WTC11 (cell line): ENCODE measurements around the gene MAST4. TPM values are rescaled to one million over a fixed set of nuclear protein-coding genes. Genes with fewer than 3 reads are reported as not detected.

Source experiments
- ATAC-seq: fragments of 200-7000 bp; cut with Tn5 transposase; 2 replicates; pipeline ENCODE4 v1.10.0; 2021; ENCODE audit warnings: mild to moderate bottlenecking, moderate library complexity
- CTCF ChIA-PET: fragments of 300-600 bp; sonication (Branson Sonifier 250); formaldehyde crosslinking; loops from one replicate; lab custom pipeline; 2021; ENCODE audit warnings: antibody characterized with exemption; lab: Charles Lee
- POLR2A ChIA-PET: fragments of 350-600 bp; sonication (Branson Sonifier 250); formaldehyde crosslinking; loops from one replicate; lab custom pipeline; 2021; ENCODE audit warnings: antibody characterized with exemption; lab: Charles Lee
- DNase-seq: peaks from one replicate; pipeline ENCODE4 v3.0.0; 2021; ENCODE audit warnings: low spot score
- H3K27ac Mint-ChIP-seq: 2 replicates; pipeline ENCODE4 v1.8.0; 2021; ENCODE audit warnings: mixed read lengths
- H3K27me3 Mint-ChIP-seq: 2 replicates; pipeline ENCODE4 v1.8.0; 2021; ENCODE audit warnings: low read depth, mild to moderate bottlenecking, moderate library complexity, mixed read lengths
- H3K36me3 Mint-ChIP-seq: 2 replicates; pipeline ENCODE4 v1.8.0; 2021; ENCODE audit warnings: mixed read lengths
- H3K4me1 Mint-ChIP-seq: 2 replicates; pipeline ENCODE4 v1.8.0; 2022; ENCODE audit warnings: mixed read lengths
- H3K4me3 Mint-ChIP-seq: 2 replicates; pipeline ENCODE4 v1.8.0; 2021; ENCODE audit warnings: mild to moderate bottlenecking, moderate library complexity, mixed read lengths
- H3K9me3 Mint-ChIP-seq: 2 replicates; pipeline ENCODE4 v1.8.0; 2021; ENCODE audit warnings: mixed read lengths
- CBFB ChIP-seq: sonication (generic); formaldehyde crosslinking; IDR thresholded peaks from 2 replicates; pipeline ENCODE4 v1.8.1; 2022; ENCODE audit warnings: mild to moderate bottlenecking, low read depth, missing genetic modification reagents
- ELF4 ChIP-seq: sonication (generic); formaldehyde crosslinking; IDR thresholded peaks from 2 replicates; pipeline ENCODE4 v1.8.1; 2022; ENCODE audit warnings: low read depth, mild to moderate bottlenecking, moderate library complexity, missing genetic modification reagents
- EMX1 ChIP-seq: fragments of 250-450 bp; sonication (Bioruptor Pico); IDR thresholded peaks from 2 replicates; pipeline ENCODE4 v1.8.0; 2021; ENCODE audit warnings: mild to moderate bottlenecking
- FOXK1 ChIP-seq: sonication (generic); formaldehyde crosslinking; IDR thresholded peaks from 2 replicates; pipeline ENCODE4 v1.8.0; 2022; ENCODE audit warnings: mild to moderate bottlenecking, moderate library complexity, missing genetic modification reagents
- GRHL2 ChIP-seq: fragments of 250-450 bp; sonication (Bioruptor Pico); IDR thresholded peaks from 2 replicates; pipeline ENCODE4 v1.8.0; 2022; ENCODE audit warnings: mild to moderate bottlenecking, moderate library complexity; ENCODE audit not compliant: insufficient replicate concordance, severe bottlenecking
- KAT7 ChIP-seq: sonication (generic); formaldehyde crosslinking; IDR thresholded peaks from 2 replicates; pipeline ENCODE4 v1.8.1; 2023; ENCODE audit warnings: missing genetic modification reagents, mild to moderate bottlenecking, borderline replicate concordance
- NFYB ChIP-seq: sonication (generic); formaldehyde crosslinking; conservative IDR thresholded peaks from 2 replicates; pipeline ENCODE4 v1.8.0; 2022; ENCODE audit warnings: low read depth, missing genetic modification reagents
- NR1H2 ChIP-seq: sonication (generic); formaldehyde crosslinking; IDR thresholded peaks from 2 replicates; pipeline ENCODE4 v1.9.0; 2021; ENCODE audit warnings: mild to moderate bottlenecking, moderate library complexity, missing genetic modification reagents
- NR3C1 ChIP-seq: sonication (generic); formaldehyde crosslinking; conservative IDR thresholded peaks from 2 replicates; pipeline ENCODE4 v1.8.1; 2023; ENCODE audit warnings: low read depth, mild to moderate bottlenecking, missing genetic modification reagents
- OVOL2 ChIP-seq: fragments of 250-450 bp; sonication (Bioruptor Pico); IDR thresholded peaks from 2 replicates; pipeline ENCODE4 v1.9.0; 2021; ENCODE audit warnings: mild to moderate bottlenecking, borderline replicate concordance
- RORB ChIP-seq: fragments of 250-450 bp; sonication (Bioruptor Pico); IDR thresholded peaks from 2 replicates; pipeline ENCODE4 v1.9.0; 2021; ENCODE audit warnings: mild to moderate bottlenecking
- TEAD4 ChIP-seq: sonication (generic); formaldehyde crosslinking; IDR thresholded peaks from 2 replicates; pipeline ENCODE4 v1.8.0; 2022; ENCODE audit warnings: mild to moderate bottlenecking, missing genetic modification reagents
- ZNF219 ChIP-seq: sonication (generic); formaldehyde crosslinking; IDR thresholded peaks from 2 replicates; pipeline ENCODE4 v1.8.0; 2023; ENCODE audit warnings: missing genetic modification reagents, mild to moderate bottlenecking, borderline replicate concordance
- ZNF396 ChIP-seq: fragments of 250-450 bp; sonication (Bioruptor Pico); IDR thresholded peaks from 2 replicates; pipeline ENCODE4 v1.8.0; 2021; ENCODE audit warnings: mild to moderate bottlenecking, moderate library complexity, borderline replicate concordance
- ZNF671 ChIP-seq: fragments of 250-450 bp; sonication (Bioruptor Pico); IDR thresholded peaks from 2 replicates; pipeline ENCODE4 v1.8.0; 2021; ENCODE audit warnings: mild to moderate bottlenecking
- total RNA-seq: library from RNA; stranded (reverse); gene quantifications from 3 replicates; pipeline ENCODE4 v1.2.3, GENCODE V29; 2021
- TF ChIP-seq, protein P1 (sequence below): fragments of 250-450 bp; sonication (Bioruptor Pico); IDR thresholded peaks from 2 replicates; pipeline ENCODE4 v1.8.0; 2021; ENCODE audit warnings: mild to moderate bottlenecking
- TF ChIP-seq, protein P2 (sequence below): fragments of 250-450 bp; sonication (Bioruptor Pico); IDR thresholded peaks from 2 replicates; pipeline ENCODE4 v1.9.0; 2021; ENCODE audit warnings: mild to moderate bottlenecking, borderline replicate concordance
- TF ChIP-seq, protein P3 (sequence below): fragments of 250-450 bp; sonication (Bioruptor Pico); IDR thresholded peaks from 2 replicates; pipeline ENCODE4 v2.1.2; 2022; ENCODE audit warnings: mild to moderate bottlenecking, moderate library complexity
- TF ChIP-seq, protein P4 (sequence below): fragments of 250-450 bp; sonication (Bioruptor Pico); IDR thresholded peaks from 2 replicates; pipeline ENCODE4 v1.9.0; 2021; ENCODE audit warnings: moderate library complexity, mild to moderate bottlenecking, inconsistent platforms, borderline replicate concordance
- TF ChIP-seq, protein P5 (sequence below): sonication (generic); formaldehyde crosslinking; IDR thresholded peaks from 2 replicates; pipeline ENCODE4 v1.8.1; 2022; ENCODE audit warnings: low read depth, mild to moderate bottlenecking, moderate library complexity, missing genetic modification reagents, borderline replicate concordance
- TF ChIP-seq, protein P6 (sequence below): sonication (generic); formaldehyde crosslinking; IDR thresholded peaks from 2 replicates; pipeline ENCODE4 v1.8.1; 2023; ENCODE audit warnings: mild to moderate bottlenecking, missing genetic modification reagents, borderline replicate concordance

MAST4 gene
- total RNA-seq, 1 experiment from 2014 or later: 8.0 TPM

DNA sequence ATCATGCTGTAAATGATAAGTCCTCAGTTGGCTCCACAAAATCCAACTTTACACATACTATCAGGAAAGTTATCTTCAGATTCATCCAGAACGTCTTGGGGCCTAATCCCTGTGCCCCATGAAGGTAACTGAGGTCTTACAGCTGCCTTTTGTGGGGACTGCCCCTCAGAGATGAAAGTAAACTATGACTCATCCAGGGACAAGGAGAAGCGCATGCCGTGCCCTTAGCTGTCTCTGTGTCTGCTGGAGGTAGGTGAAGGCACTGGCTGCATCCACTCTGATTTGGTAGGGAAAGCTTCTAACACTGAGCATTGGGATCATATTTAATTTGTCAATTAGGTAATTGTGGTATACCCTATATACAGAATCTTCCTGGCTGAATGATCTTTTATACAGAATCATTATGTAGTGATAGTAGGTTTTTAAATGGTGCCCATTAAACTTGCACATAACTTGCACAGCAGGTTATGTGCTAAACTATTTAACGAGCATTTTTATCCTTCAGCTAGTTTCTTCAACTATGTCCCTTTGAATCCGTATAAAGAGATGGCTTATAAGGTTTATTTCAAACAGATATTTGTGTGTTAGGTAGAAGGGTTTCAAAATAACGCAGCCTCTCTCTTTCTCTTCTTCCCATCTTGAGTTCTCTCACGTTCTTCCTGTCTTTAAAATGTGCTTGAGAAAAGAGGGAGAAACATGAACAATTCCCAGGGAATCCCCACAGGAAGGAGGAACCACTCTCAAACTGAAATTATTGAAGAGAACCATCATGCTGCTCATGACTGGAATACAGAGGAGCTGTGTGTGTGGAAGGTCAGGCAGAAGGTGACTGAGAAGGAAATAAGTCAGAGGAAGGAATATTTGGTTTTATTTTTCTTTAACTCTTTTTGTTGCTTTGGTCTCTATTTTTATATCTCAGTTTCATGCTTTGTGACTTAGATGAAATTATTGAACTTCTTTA is 349.5 kb downstream of the MAST4 start (continued):
- TF ChIP-seq, protein P1, sequence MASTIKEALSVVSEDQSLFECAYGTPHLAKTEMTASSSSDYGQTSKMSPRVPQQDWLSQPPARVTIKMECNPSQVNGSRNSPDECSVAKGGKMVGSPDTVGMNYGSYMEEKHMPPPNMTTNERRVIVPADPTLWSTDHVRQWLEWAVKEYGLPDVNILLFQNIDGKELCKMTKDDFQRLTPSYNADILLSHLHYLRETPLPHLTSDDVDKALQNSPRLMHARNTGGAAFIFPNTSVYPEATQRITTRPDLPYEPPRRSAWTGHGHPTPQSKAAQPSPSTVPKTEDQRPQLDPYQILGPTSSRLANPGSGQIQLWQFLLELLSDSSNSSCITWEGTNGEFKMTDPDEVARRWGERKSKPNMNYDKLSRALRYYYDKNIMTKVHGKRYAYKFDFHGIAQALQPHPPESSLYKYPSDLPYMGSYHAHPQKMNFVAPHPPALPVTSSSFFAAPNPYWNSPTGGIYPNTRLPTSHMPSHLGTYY (CRISPR knock-in tag): no peak

DNA sequence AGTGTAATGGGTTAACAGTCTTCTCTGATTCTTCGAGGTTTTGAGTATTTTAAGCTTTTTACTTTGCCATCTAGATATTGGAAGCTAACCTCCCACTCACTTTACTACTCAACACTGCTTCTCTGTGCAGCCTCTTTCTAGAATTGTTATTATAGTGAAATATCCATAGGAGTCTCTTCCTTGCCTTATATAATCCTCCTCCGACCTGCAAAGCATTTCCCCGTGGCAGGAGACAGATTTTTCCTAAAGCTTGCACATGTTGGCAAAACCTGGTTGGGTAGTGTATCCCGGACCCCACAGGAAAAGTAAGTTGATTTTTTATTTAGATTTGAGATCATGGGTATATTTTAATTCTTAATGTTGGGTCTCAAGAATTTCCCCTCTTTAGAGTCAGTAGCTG is 351.3 kb downstream of the MAST4 start:
- no peak for DNase-seq
- no peak overlapping the region for H3K27ac Mint-ChIP-seq
- CTCF ChIA-PET: no interaction called here
- H3K4me1 Mint-ChIP-seq: peaks cover 26% of the 10 kb centered on the region
- no peak for ATAC-seq
- no peaks in the 10 kb centered on the region for H3K9me3 Mint-ChIP-seq
- no peak overlapping the region for H3K4me3 Mint-ChIP-seq
- no peaks in the 10 kb centered on the region for H3K27me3 Mint-ChIP-seq
- TF ChIP-seq ZNF671 (CRISPR knock-in tag) (no peak), EMX1 (CRISPR knock-in tag) (no peak), ZNF396 (CRISPR knock-in tag) (no peak), OVOL2 (CRISPR knock-in tag) (no peak), GRHL2 (no peak), FOXK1 (no peak), KAT7 (no peak), TEAD4 (CRISPR knock-in tag) (no peak), NFYB (CRISPR knock-in tag) (no peak)
- TF ChIP-seq, protein P2, sequence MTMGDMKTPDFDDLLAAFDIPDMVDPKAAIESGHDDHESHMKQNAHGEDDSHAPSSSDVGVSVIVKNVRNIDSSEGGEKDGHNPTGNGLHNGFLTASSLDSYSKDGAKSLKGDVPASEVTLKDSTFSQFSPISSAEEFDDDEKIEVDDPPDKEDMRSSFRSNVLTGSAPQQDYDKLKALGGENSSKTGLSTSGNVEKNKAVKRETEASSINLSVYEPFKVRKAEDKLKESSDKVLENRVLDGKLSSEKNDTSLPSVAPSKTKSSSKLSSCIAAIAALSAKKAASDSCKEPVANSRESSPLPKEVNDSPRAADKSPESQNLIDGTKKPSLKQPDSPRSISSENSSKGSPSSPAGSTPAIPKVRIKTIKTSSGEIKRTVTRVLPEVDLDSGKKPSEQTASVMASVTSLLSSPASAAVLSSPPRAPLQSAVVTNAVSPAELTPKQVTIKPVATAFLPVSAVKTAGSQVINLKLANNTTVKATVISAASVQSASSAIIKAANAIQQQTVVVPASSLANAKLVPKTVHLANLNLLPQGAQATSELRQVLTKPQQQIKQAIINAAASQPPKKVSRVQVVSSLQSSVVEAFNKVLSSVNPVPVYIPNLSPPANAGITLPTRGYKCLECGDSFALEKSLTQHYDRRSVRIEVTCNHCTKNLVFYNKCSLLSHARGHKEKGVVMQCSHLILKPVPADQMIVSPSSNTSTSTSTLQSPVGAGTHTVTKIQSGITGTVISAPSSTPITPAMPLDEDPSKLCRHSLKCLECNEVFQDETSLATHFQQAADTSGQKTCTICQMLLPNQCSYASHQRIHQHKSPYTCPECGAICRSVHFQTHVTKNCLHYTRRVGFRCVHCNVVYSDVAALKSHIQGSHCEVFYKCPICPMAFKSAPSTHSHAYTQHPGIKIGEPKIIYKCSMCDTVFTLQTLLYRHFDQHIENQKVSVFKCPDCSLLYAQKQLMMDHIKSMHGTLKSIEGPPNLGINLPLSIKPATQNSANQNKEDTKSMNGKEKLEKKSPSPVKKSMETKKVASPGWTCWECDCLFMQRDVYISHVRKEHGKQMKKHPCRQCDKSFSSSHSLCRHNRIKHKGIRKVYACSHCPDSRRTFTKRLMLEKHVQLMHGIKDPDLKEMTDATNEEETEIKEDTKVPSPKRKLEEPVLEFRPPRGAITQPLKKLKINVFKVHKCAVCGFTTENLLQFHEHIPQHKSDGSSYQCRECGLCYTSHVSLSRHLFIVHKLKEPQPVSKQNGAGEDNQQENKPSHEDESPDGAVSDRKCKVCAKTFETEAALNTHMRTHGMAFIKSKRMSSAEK (CRISPR knock-in tag): no peak
- TF ChIP-seq, protein P3, sequence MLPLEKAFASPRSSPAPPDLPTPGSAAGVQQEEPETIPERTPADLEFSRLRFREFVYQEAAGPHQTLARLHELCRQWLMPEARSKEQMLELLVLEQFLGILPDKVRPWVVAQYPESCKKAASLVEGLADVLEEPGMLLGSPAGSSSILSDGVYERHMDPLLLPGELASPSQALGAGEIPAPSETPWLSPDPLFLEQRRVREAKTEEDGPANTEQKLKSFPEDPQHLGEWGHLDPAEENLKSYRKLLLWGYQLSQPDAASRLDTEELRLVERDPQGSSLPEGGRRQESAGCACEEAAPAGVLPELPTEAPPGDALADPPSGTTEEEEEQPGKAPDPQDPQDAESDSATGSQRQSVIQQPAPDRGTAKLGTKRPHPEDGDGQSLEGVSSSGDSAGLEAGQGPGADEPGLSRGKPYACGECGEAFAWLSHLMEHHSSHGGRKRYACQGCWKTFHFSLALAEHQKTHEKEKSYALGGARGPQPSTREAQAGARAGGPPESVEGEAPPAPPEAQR: no peak
- no peaks in the 10 kb centered on the region for H3K36me3 Mint-ChIP-seq
- POLR2A ChIA-PET: no interaction called here

DNA sequence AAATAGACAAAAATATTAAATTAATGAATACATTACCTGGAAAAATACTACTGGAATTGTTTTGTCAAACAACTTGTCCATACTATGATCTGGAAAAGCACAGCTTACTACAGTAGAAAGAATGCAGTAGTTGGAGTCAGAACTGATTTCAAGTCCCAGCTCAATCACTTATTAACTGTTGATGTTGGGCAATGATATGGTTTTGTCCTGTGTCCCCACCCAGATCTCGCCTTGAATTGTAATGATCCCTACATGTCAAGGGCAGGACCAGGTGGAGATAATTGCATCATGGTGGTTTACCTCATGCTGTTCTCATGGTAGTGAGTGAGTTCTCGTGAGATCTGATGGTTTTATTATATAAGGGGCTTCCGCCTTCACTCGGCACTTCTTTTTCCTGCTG is 352.9 kb downstream of the MAST4 start:
- Mint-ChIP-seq H3K27ac (no peak overlapping the region), H3K9me3 (no peaks in the 10 kb centered on the region), H3K4me1 (peaks cover 28% of the 10 kb centered on the region), H3K4me3 (no peak overlapping the region), H3K27me3 (no peaks in the 10 kb centered on the region), H3K36me3 (no peaks in the 10 kb centered on the region)
- POLR2A ChIA-PET: no interaction called here
- DNase-seq (no peak), ATAC-seq (no peak)
- CTCF ChIA-PET: no interaction called here
- TF ChIP-seq NR3C1 (CRISPR knock-in tag) (no peak), NR1H2 (no peak), ELF4 (no peak), ZNF219 (no peak), RORB (CRISPR knock-in tag) (no peak), CBFB (CRISPR knock-in tag) (no peak)
- TF ChIP-seq, protein P4, sequence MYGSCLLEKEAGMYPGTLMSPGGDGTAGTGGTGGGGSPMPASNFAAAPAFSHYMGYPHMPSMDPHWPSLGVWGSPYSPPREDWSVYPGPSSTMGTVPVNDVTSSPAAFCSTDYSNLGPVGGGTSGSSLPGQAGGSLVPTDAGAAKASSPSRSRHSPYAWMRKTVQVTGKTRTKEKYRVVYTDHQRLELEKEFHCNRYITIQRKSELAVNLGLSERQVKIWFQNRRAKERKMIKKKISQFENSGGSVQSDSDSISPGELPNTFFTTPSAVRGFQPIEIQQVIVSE (CRISPR knock-in tag): no peak
- TF ChIP-seq, protein P5, sequence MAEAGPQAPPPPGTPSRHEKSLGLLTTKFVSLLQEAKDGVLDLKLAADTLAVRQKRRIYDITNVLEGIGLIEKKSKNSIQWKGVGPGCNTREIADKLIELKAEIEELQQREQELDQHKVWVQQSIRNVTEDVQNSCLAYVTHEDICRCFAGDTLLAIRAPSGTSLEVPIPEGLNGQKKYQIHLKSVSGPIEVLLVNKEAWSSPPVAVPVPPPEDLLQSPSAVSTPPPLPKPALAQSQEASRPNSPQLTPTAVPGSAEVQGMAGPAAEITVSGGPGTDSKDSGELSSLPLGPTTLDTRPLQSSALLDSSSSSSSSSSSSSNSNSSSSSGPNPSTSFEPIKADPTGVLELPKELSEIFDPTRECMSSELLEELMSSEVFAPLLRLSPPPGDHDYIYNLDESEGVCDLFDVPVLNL (CRISPR knock-in tag): no peak
- TF ChIP-seq, protein P6, sequence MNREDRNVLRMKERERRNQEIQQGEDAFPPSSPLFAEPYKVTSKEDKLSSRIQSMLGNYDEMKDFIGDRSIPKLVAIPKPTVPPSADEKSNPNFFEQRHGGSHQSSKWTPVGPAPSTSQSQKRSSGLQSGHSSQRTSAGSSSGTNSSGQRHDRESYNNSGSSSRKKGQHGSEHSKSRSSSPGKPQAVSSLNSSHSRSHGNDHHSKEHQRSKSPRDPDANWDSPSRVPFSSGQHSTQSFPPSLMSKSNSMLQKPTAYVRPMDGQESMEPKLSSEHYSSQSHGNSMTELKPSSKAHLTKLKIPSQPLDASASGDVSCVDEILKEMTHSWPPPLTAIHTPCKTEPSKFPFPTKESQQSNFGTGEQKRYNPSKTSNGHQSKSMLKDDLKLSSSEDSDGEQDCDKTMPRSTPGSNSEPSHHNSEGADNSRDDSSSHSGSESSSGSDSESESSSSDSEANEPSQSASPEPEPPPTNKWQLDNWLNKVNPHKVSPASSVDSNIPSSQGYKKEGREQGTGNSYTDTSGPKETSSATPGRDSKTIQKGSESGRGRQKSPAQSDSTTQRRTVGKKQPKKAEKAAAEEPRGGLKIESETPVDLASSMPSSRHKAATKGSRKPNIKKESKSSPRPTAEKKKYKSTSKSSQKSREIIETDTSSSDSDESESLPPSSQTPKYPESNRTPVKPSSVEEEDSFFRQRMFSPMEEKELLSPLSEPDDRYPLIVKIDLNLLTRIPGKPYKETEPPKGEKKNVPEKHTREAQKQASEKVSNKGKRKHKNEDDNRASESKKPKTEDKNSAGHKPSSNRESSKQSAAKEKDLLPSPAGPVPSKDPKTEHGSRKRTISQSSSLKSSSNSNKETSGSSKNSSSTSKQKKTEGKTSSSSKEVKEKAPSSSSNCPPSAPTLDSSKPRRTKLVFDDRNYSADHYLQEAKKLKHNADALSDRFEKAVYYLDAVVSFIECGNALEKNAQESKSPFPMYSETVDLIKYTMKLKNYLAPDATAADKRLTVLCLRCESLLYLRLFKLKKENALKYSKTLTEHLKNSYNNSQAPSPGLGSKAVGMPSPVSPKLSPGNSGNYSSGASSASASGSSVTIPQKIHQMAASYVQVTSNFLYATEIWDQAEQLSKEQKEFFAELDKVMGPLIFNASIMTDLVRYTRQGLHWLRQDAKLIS (CRISPR knock-in tag): no peak
